ENCODE measurements around the gene DDI2.

Gene DDI2

DNA sequence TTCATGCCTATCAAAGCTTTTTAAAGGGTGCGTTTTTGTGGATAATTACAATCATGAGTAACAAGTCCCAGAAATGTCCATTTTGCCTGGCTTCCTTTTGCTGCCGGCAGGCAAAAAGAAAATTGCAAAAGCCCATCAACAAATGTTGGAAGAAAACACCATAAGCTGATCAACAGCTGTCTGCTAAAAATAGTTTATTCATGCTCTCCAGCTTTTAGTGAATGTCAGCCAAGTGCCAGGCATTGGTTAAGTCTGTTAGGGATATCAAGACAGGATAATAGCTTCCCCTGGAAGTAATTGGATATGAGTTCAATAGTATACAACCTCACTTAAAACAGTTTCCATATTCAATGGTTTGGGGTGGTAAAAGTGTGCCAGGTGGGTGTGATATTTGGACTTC is 18.8 kb upstream of the DDI2 start:
- POLR2A ChIA-PET = no interaction called here
- TF ChIP-seq ZNF549 (tag by site-specific recombination; IDR thresholded peaks at IDR 0.05) (no peak), BCL11B (tag by site-specific recombination; IDR thresholded peaks at IDR 0.05; ENCODE audit: low read depth) (no peak), ZNF133 (tag by site-specific recombination; IDR thresholded peaks at IDR 0.05) (no peak), ZNF274 (IDR thresholded peaks at IDR 0.05; ENCODE audit: low read length) (no peak), ZNF274 (tag by site-specific recombination; IDR thresholded peaks at IDR 0.05; ENCODE audit: borderline replicate concordance) (no peak)
- TF ChIP-seq, protein P1, sequence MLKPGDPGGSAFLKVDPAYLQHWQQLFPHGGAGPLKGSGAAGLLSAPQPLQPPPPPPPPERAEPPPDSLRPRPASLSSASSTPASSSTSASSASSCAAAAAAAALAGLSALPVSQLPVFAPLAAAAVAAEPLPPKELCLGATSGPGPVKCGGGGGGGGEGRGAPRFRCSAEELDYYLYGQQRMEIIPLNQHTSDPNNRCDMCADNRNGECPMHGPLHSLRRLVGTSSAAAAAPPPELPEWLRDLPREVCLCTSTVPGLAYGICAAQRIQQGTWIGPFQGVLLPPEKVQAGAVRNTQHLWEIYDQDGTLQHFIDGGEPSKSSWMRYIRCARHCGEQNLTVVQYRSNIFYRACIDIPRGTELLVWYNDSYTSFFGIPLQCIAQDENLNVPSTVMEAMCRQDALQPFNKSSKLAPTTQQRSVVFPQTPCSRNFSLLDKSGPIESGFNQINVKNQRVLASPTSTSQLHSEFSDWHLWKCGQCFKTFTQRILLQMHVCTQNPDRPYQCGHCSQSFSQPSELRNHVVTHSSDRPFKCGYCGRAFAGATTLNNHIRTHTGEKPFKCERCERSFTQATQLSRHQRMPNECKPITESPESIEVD (tag by site-specific recombination; IDR thresholded peaks at IDR 0.05) = no peak
- no peaks in the 10 kb centered on the region for H3K9me3 ChIP-seq (ENCODE audit: control insufficient read depth, insufficient read depth, low read depth, low read length)
- H3K36me3 ChIP-seq (ENCODE audit: control insufficient read depth in 2 of 2, insufficient read depth in 1 of 2, low read length in 2 of 2) = no peaks in the 10 kb centered on the region
- no peaks in the 10 kb centered on the region for H3K4me1 ChIP-seq (ENCODE audit: control insufficient read depth, insufficient read depth, low read length)
- H3K27ac ChIP-seq (ENCODE audit: extremely low read depth, low read depth, low read length) = no peak overlapping the region
- CTCF ChIA-PET = interaction anchor here (0.6 to 1.1 kb wide), 2 partner anchors 143 to 186 kb away, joined by 3 to 4 read pairs; no protein-coding TSS in a partner anchor
- no peak overlapping the region for H3K4me3 ChIP-seq (ENCODE audit: low read depth, low read length)

DNA sequence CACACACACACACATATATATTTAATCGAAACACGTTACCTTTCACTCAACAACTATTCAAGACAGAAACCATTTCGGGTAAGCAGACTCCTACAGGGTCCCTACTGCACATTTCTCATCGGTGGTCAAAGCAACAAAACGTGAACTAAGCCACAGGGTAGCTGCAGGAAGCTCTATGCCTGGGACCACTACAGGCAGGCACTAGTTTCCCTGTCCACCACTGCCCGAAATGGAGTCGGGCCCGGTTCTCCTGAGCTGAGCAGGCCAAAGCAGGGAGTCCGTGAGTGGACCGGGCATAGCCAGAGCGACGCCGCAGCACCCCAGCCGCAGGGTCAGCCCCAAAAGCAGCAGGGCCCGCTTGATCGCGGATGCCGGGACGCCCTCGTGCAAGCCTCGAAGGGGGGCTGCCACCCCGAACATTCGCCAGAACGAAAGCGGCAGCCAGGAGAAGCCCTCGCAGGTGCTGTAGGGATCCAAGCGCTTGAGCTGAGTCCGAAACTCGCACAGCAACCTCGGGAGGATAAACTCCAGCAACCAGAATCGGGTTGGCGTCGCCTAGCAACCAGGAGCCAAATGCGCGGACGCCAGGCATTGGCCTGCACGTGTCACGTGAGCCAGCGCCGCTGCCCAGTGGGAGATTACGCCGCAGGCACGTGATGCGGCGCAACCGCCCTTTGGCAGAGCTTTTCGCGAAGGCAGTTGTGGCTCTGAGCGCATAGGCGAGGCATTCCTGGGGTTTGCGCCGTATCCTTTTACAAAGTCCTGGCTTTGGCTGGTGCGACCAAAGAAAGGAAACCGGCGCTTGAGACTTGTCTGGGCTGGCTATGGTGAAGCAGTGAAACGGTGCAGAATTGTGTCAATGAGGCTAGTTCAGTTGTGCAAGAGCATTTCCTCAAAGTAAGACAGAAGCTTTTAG is 13.9 kb upstream of the DDI2 start:
- Histone ChIP-seq H3K4me3 (ENCODE audit: low read depth, low read length) (peak overlapping the region; percentile 66), H3K27ac (ENCODE audit: extremely low read depth, low read depth, low read length) (peak overlapping the region; percentile 55; the same call in 1 of the 2 replicates), H3K4me1 (ENCODE audit: control insufficient read depth, insufficient read depth, low read length) (no peaks in the 10 kb centered on the region), H3K9me3 (ENCODE audit: control insufficient read depth, insufficient read depth, low read depth, low read length) (no peaks in the 10 kb centered on the region), H3K36me3 (ENCODE audit: control insufficient read depth in 2 of 2, insufficient read depth in 1 of 2, low read length in 2 of 2) (no peaks in the 10 kb centered on the region)
- POLR2A ChIA-PET = interaction anchor here (0.6 to 2.4 kb wide), 11 partner anchors 9 to 159 kb away, joined by 3 to 23 read pairs (median 3); partner anchors contain the start of genes DDI2 and DNAJC16
- CTCF ChIA-PET = interaction anchor here (0.6 to 0.9 kb wide), 4 partner anchors 9 to 188 kb away, joined by 3 to 8 read pairs (median 4); no protein-coding TSS in a partner anchor
- TF ChIP-seq ZNF423 (tag by site-specific recombination; IDR thresholded peaks at IDR 0.05) = no peak
- TF ChIP-seq ZNF138 (tag by site-specific recombination; IDR thresholded peaks at IDR 0.05; ENCODE audit: borderline replicate concordance) = no peak
- no peak for TF ChIP-seq ZNF221 (tag by site-specific recombination; IDR thresholded peaks at IDR 0.05; ENCODE audit: borderline replicate concordance)
- TF ChIP-seq ZNF830 (tag by site-specific recombination; IDR thresholded peaks at IDR 0.05; ENCODE audit: low read depth) = no peak
- TF ChIP-seq KLF10 (tag by site-specific recombination; IDR thresholded peaks at IDR 0.05) = no peak
- TF ChIP-seq, protein P2, sequence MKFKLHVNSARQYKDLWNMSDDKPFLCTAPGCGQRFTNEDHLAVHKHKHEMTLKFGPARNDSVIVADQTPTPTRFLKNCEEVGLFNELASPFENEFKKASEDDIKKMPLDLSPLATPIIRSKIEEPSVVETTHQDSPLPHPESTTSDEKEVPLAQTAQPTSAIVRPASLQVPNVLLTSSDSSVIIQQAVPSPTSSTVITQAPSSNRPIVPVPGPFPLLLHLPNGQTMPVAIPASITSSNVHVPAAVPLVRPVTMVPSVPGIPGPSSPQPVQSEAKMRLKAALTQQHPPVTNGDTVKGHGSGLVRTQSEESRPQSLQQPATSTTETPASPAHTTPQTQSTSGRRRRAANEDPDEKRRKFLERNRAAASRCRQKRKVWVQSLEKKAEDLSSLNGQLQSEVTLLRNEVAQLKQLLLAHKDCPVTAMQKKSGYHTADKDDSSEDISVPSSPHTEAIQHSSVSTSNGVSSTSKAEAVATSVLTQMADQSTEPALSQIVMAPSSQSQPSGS (tag by site-specific recombination; IDR thresholded peaks at IDR 0.05; ENCODE audit: low read depth) = no peak
- TF ChIP-seq ZNF114 (tag by site-specific recombination; IDR thresholded peaks at IDR 0.05) = no peak
- peak; percentile 48; the same call in 1 of the 2 replicates for TF ChIP-seq ZFP69B (tag by site-specific recombination; IDR thresholded peaks at IDR 0.05)
- no peak for TF ChIP-seq ZNF211 (tag by site-specific recombination; IDR thresholded peaks at IDR 0.05; ENCODE audit: low read depth)
- TF ChIP-seq ZFP37 (tag by site-specific recombination; IDR thresholded peaks at IDR 0.05) = no peak
- no peak for TF ChIP-seq ZNF548 (tag by site-specific recombination; IDR thresholded peaks at IDR 0.05)
- no peak for TF ChIP-seq KLF7 (tag by site-specific recombination; IDR thresholded peaks at IDR 0.05; ENCODE audit: borderline replicate concordance)
- TF ChIP-seq ZBTB20 (tag by site-specific recombination; IDR thresholded peaks at IDR 0.05) = peak; percentile 64; the same call in 1 of the 2 replicates
- TF ChIP-seq HOXA7 (CRISPR knock-in tag; IDR thresholded peaks at IDR 0.05; ENCODE audit: borderline replicate concordance) = no peak
- peak; percentile 85 for TF ChIP-seq ZNF335 (tag by site-specific recombination; conservative IDR thresholded peaks at IDR 0.05)
- TF ChIP-seq, protein P3, sequence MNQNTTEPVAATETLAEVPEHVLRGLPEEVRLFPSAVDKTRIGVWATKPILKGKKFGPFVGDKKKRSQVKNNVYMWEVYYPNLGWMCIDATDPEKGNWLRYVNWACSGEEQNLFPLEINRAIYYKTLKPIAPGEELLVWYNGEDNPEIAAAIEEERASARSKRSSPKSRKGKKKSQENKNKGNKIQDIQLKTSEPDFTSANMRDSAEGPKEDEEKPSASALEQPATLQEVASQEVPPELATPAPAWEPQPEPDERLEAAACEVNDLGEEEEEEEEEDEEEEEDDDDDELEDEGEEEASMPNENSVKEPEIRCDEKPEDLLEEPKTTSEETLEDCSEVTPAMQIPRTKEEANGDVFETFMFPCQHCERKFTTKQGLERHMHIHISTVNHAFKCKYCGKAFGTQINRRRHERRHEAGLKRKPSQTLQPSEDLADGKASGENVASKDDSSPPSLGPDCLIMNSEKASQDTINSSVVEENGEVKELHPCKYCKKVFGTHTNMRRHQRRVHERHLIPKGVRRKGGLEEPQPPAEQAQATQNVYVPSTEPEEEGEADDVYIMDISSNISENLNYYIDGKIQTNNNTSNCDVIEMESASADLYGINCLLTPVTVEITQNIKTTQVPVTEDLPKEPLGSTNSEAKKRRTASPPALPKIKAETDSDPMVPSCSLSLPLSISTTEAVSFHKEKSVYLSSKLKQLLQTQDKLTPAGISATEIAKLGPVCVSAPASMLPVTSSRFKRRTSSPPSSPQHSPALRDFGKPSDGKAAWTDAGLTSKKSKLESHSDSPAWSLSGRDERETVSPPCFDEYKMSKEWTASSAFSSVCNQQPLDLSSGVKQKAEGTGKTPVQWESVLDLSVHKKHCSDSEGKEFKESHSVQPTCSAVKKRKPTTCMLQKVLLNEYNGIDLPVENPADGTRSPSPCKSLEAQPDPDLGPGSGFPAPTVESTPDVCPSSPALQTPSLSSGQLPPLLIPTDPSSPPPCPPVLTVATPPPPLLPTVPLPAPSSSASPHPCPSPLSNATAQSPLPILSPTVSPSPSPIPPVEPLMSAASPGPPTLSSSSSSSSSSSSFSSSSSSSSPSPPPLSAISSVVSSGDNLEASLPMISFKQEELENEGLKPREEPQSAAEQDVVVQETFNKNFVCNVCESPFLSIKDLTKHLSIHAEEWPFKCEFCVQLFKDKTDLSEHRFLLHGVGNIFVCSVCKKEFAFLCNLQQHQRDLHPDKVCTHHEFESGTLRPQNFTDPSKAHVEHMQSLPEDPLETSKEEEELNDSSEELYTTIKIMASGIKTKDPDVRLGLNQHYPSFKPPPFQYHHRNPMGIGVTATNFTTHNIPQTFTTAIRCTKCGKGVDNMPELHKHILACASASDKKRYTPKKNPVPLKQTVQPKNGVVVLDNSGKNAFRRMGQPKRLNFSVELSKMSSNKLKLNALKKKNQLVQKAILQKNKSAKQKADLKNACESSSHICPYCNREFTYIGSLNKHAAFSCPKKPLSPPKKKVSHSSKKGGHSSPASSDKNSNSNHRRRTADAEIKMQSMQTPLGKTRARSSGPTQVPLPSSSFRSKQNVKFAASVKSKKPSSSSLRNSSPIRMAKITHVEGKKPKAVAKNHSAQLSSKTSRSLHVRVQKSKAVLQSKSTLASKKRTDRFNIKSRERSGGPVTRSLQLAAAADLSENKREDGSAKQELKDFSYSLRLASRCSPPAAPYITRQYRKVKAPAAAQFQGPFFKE (tag by site-specific recombination; IDR thresholded peaks at IDR 0.05; ENCODE audit: borderline replicate concordance) = no peak
- TF ChIP-seq, protein P4, sequence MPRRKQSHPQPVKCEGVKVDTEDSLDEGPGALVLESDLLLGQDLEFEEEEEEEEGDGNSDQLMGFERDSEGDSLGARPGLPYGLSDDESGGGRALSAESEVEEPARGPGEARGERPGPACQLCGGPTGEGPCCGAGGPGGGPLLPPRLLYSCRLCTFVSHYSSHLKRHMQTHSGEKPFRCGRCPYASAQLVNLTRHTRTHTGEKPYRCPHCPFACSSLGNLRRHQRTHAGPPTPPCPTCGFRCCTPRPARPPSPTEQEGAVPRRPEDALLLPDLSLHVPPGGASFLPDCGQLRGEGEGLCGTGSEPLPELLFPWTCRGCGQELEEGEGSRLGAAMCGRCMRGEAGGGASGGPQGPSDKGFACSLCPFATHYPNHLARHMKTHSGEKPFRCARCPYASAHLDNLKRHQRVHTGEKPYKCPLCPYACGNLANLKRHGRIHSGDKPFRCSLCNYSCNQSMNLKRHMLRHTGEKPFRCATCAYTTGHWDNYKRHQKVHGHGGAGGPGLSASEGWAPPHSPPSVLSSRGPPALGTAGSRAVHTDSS (tag by site-specific recombination; IDR thresholded peaks at IDR 0.05) = no peak
